Fibroblast of lung (primary cell): ENCODE data around the gene CDX2.

ENCODE experiments used
- EZH2 ChIP-seq: IDR thresholded peaks from 2 replicates; pipeline ENCODE4 v1.5.1; 2012; ENCODE audit warnings: low read length, control low read depth, mild to moderate bottlenecking; ENCODE audit errors: missing control alignments
- TF ChIP-seq, protein P1 (sequence below), 2 donors: IDR thresholded peaks in 1 of 2; conservative IDR thresholded peaks in 1 of 2; 1 replicate in 1 of 2; 2 replicates in 1 of 2; pipeline ENCODE4 v1.5.1; 2011 to 2012; ENCODE audit warnings: low read length in 2 of 2, control low read depth in 1 of 2, inconsistent platforms in 1 of 2, low read depth in 1 of 2, mild to moderate bottlenecking in 1 of 2

DNA sequence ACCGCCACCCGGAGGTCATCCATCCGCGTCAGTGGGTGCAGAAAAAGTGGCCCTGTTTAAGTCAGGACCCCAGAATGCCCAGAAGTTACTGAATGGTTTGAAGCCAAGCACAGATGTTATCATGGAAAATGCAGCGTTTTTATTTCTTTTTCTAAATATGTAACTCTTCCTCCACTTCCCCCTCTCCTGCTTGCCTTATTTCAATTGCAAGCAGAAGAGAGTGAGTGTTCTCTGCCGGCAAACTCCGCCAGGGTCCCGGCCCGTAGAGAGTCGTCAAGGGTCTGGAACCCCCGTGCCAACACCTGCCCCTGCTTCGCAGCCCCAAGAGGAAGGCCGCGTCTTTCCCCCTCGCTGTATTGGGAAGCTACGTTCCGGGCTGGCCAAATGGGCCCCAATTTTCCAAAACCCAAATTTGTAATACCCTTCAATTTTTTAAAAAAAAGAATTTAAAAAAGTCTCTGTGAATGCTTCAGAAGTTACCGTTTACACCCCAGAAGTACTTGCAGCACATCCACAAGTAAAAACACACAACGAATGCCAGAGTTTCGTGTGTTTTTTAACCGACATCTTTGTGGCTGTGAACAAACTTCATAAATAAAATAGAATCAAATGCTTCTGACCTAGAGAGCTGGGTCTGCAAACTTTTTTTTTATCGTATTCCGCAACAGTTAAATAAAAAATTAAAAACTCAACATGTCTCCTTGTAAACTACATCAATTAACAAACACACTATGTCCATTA is 50.0 kb downstream of the CDX2 start:
- TF ChIP-seq, protein P1, sequence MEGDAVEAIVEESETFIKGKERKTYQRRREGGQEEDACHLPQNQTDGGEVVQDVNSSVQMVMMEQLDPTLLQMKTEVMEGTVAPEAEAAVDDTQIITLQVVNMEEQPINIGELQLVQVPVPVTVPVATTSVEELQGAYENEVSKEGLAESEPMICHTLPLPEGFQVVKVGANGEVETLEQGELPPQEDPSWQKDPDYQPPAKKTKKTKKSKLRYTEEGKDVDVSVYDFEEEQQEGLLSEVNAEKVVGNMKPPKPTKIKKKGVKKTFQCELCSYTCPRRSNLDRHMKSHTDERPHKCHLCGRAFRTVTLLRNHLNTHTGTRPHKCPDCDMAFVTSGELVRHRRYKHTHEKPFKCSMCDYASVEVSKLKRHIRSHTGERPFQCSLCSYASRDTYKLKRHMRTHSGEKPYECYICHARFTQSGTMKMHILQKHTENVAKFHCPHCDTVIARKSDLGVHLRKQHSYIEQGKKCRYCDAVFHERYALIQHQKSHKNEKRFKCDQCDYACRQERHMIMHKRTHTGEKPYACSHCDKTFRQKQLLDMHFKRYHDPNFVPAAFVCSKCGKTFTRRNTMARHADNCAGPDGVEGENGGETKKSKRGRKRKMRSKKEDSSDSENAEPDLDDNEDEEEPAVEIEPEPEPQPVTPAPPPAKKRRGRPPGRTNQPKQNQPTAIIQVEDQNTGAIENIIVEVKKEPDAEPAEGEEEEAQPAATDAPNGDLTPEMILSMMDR (conservative IDR thresholded peaks at IDR 0.05 in 1 of 2, IDR thresholded peaks at IDR 0.05 in 1 of 2; ENCODE audit: low read depth in 1 of 2, low read length in 2 of 2) = no peak
- TF ChIP-seq EZH2 = peak; percentile 83
